Hepatocyte (in vitro differentiated cells): Measurements from ENCODE around the gene MMP12. TPM values are rescaled to one million over a fixed set of nuclear protein-coding genes. Genes with fewer than 3 reads are reported as not detected.

Experiments used
- DNase-seq: peaks from one replicate; pipeline ENCODE4 v3.0.0-alpha.2; 2016; ENCODE audit warnings: low spot score
- H2AFZ ChIP-seq: fragments of 200-600 bp; sonication (generic); 2 replicates; pipeline ENCODE4 v1.6.0; 2016; ENCODE audit warnings: antibody characterized with exemption, mild to moderate bottlenecking
- H3K27ac ChIP-seq: fragments of 200-600 bp; sonication (generic); 2 replicates; pipeline ENCODE4 v1.5.1; 2016; ENCODE audit warnings: mild to moderate bottlenecking
- H3K27me3 ChIP-seq: fragments of 200-600 bp; sonication (generic); 2 replicates; pipeline ENCODE4 v1.6.1; 2016
- H3K36me3 ChIP-seq: fragments of 200-600 bp; sonication (generic); replicated peaks from 2 replicates; pipeline ENCODE4 v1.5.1; 2016; ENCODE audit warnings: low read depth; ENCODE audit not compliant: insufficient read depth
- H3K4me1 ChIP-seq: fragments of 200-600 bp; sonication (generic); 2 replicates; pipeline ENCODE4 v1.5.1; 2016; ENCODE audit warnings: mild to moderate bottlenecking, moderate library complexity; ENCODE audit not compliant: insufficient read depth
- H3K4me2 ChIP-seq: fragments of 200-600 bp; sonication (generic); 2 replicates; pipeline ENCODE4 v1.6.0; 2016
- H3K4me3 ChIP-seq: fragments of 200-600 bp; sonication (generic); 2 replicates; pipeline ENCODE4 v1.5.1; 2016; ENCODE audit warnings: mild to moderate bottlenecking
- H3K79me2 ChIP-seq: fragments of 200-600 bp; sonication (generic); 2 replicates; pipeline ENCODE4 v1.6.0; 2017; ENCODE audit warnings: mild to moderate bottlenecking
- H3K9me2 ChIP-seq: fragments of 200-600 bp; sonication (generic); replicated peaks from 2 replicates; pipeline ENCODE4 v1.6.0; 2017; ENCODE audit warnings: mild to moderate bottlenecking; ENCODE audit not compliant: insufficient read depth
- H3K9me3 ChIP-seq: fragments of 200-600 bp; sonication (generic); 2 replicates; pipeline ENCODE4 v1.5.1; 2016; ENCODE audit warnings: low read depth, mild to moderate bottlenecking
- H4K20me1 ChIP-seq: fragments of 200-600 bp; sonication (generic); 2 replicates; pipeline ENCODE4 v1.6.0; 2016; ENCODE audit warnings: mild to moderate bottlenecking; ENCODE audit not compliant: insufficient read depth, poor library complexity, severe bottlenecking
- EZH2 ChIP-seq: fragments of 200-600 bp; sonication (generic); IDR thresholded peaks from 2 replicates; pipeline ENCODE4 v1.6.1; 2016; ENCODE audit warnings: antibody characterized with exemption, mild to moderate bottlenecking, borderline replicate concordance
- EZH2phosphoT487 ChIP-seq: fragments of 200-600 bp; sonication (generic); IDR thresholded peaks from one replicate; pipeline ENCODE4 v1.6.1; 2018; ENCODE audit warnings: antibody characterized with exemption, mild to moderate bottlenecking, low read depth, moderate library complexity; ENCODE audit not compliant: unreplicated experiment, severe bottlenecking
- WGBS: methylation state at CpG from one replicate; pipeline ENCODE4 v1.1.6; 2016; ENCODE audit warnings: low lambda C conversion rate; ENCODE audit errors: missing lambda C conversion rate; 5-methylcytosine and 5-hydroxymethylcytosine counted together
- polyA plus RNA-seq: library from polyadenylated mRNA; unstranded; fragments of >200 nt; fragmentation: Nextera tagmentation; extraction: Ambion mirVana; gene quantifications from 2 replicates; pipeline ENCODE4 v1.2.1, GENCODE V29; 2016
- total RNA-seq: library from RNA; depleted of rRNA; stranded (reverse); fragments of >200 nt; gene quantifications from 2 replicates; pipeline ENCODE4 v1.2.3, GENCODE V29; 2014
- TF ChIP-seq, protein P1 (sequence below): fragments of 200-600 bp; sonication (generic); IDR thresholded peaks from 2 replicates; pipeline ENCODE4 v1.5.1; 2016; ENCODE audit warnings: antibody characterized with exemption, mild to moderate bottlenecking; ENCODE audit not compliant: poor library complexity

Gene MMP12
- total and polyA plus RNA-seq, 2 experiments from 2014 or later = 0.57 to 0.60 TPM

DNA sequence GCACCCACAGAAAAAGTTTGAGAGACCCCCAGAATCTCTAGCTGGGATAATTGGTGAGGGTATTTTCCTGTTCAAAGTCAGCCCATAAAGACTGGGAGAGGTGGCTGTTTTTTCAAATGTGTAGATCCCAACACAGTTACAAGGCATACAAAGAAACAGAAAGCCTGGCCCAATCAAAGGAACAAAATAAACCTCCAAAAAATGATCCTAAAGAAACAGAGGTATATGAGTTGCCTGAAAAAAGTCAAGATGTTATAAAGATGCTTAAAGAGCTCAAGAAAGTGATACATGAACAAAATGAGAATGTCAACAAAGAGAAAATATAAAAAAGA, 40.2 kb upstream of the MMP12 start:
- Histone ChIP-seq H2AFZ (no peak overlapping the region), H3K9me2 (no peaks in the 10 kb centered on the region), H3K36me3 (no peaks in the 10 kb centered on the region), H3K79me2 (no peaks in the 10 kb centered on the region), H3K4me2 (no peak overlapping the region), H3K27ac (no peak overlapping the region), H3K4me1 (no peaks in the 10 kb centered on the region), H4K20me1 (no peaks in the 10 kb centered on the region), H3K9me3 (no peaks in the 10 kb centered on the region), H3K27me3 (no peaks in the 10 kb centered on the region), H3K4me3 (no peak overlapping the region)
- no peak for DNase-seq
- TF ChIP-seq EZH2phosphoT487 = no peak
- TF ChIP-seq, protein P1, sequence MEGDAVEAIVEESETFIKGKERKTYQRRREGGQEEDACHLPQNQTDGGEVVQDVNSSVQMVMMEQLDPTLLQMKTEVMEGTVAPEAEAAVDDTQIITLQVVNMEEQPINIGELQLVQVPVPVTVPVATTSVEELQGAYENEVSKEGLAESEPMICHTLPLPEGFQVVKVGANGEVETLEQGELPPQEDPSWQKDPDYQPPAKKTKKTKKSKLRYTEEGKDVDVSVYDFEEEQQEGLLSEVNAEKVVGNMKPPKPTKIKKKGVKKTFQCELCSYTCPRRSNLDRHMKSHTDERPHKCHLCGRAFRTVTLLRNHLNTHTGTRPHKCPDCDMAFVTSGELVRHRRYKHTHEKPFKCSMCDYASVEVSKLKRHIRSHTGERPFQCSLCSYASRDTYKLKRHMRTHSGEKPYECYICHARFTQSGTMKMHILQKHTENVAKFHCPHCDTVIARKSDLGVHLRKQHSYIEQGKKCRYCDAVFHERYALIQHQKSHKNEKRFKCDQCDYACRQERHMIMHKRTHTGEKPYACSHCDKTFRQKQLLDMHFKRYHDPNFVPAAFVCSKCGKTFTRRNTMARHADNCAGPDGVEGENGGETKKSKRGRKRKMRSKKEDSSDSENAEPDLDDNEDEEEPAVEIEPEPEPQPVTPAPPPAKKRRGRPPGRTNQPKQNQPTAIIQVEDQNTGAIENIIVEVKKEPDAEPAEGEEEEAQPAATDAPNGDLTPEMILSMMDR = no peak

DNA sequence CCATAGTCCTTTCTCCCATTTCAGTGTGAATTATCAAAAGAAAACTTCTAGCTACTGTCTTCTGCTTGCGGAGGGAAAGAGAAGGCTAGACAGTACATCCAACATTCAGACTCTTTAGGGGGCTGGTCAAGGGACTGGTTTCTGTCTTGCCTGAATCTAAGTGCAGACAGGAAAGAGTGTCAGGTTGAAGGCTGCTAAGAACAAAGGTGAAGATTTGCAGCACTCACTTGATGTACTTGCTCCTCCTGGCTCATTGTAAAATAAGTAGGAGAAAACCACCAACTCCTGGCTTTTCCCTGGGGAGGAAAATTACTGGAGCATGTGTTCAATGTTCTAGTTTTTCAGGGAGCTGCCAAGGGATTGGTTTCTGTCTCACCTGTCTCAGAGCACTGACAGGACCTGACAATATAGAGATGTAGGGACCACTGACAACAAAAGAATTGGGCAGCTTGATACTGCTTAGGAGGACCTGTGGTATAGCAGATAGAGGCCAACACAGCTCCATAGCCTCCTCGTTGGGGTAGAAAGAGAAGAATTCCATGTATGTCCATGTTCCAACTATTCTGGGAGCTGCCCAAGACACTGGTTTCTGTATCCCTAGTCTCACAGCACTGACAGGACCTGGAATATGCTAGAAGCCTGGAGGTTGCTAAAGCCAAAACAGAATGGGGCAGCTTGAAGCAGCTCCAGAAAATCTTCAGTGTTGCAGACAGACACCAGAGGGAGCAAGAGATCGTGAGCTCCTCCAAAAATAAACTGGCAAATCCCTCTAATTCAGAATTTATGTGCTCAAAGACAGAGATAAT, 39.7 kb upstream of the MMP12 start:
- H3K4me1 ChIP-seq = no peaks in the 10 kb centered on the region
- no peak overlapping the region for H2AFZ ChIP-seq
- no peaks in the 10 kb centered on the region for H3K9me3 ChIP-seq
- H3K4me3 ChIP-seq = no peak overlapping the region
- H4K20me1 ChIP-seq = no peaks in the 10 kb centered on the region
- H3K36me3 ChIP-seq = no peaks in the 10 kb centered on the region
- no peak overlapping the region for H3K27ac ChIP-seq
- peak; percentile 58 for DNase-seq
- H3K9me2 ChIP-seq = no peaks in the 10 kb centered on the region
- TF ChIP-seq EZH2phosphoT487 = no peak
- TF ChIP-seq, protein P1 = peak; percentile 77
- WGBS = 37% methylated on average over 3 of the region's 3 CpGs
- no peak overlapping the region for H3K4me2 ChIP-seq
- H3K79me2 ChIP-seq = no peaks in the 10 kb centered on the region
- H3K27me3 ChIP-seq = no peaks in the 10 kb centered on the region

DNA sequence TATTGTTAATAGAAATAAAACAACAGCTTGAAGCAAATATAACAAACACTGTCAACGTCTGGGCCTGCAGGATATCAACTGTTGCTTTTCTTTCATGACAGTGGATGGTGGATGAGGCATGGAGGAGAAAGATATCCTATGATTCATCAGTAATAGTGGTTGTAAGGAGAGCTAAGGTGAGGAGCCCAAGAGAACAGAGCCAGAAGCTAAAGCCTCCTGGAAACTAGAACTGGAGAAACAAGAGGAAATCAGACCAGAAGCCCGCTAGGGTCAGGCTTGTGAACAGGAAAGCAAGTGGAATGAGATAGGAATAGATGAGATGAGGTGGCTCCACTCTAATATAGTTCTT, 37.7 kb upstream of the MMP12 start:
- no peak overlapping the region for H3K27ac ChIP-seq
- no peak for DNase-seq
- no peaks in the 10 kb centered on the region for H3K79me2 ChIP-seq
- 77% methylated on average over 2 of the region's 2 CpGs for WGBS
- H3K4me2 ChIP-seq = no peak overlapping the region
- no peak overlapping the region for H3K4me3 ChIP-seq
- H2AFZ ChIP-seq = no peak overlapping the region
- no peaks in the 10 kb centered on the region for H3K9me3 ChIP-seq
- no peaks in the 10 kb centered on the region for H3K9me2 ChIP-seq
- H3K27me3 ChIP-seq = no peaks in the 10 kb centered on the region
- no peaks in the 10 kb centered on the region for H4K20me1 ChIP-seq
- H3K36me3 ChIP-seq = no peaks in the 10 kb centered on the region
- TF ChIP-seq, protein P1 = no peak
- no peak for TF ChIP-seq EZH2phosphoT487
- TF ChIP-seq EZH2 = no peak
- no peaks in the 10 kb centered on the region for H3K4me1 ChIP-seq
